Stimulated activated naive B cell treated with anti-CD40 and anti-IgM and Interleukin-4, amounts not matched to agents 10 μg/mL and 1 μg/mL and 100 μg/mL, for 72 hours (primary cell): Measurements from ENCODE around the gene ZNF516.

ENCODE experiments used
- ATAC-seq, 2 donors: fragments of 150-1000 bp; cut with Tn5 transposase; replicated peaks; 2 replicates each; pipeline ENCODE4 v1.10.0; 2021; ENCODE audit warnings: moderate library complexity in 1 of 2
- DNase-seq: peaks from one replicate; pipeline ENCODE4 v3.0.0; 2021
- H3K27ac Mint-ChIP-seq: one replicate; pipeline ENCODE4 v1.8.0; 2022; ENCODE audit warnings: mild to moderate bottlenecking, mixed read lengths
- H3K27me3 Mint-ChIP-seq, 2 donors: one replicate each; pipeline ENCODE4 v1.8.0; 2022; ENCODE audit warnings: mixed read lengths in 2 of 2
- H3K36me3 Mint-ChIP-seq, 2 donors: one replicate each; pipeline ENCODE4 v1.8.0; 2022; ENCODE audit warnings: mixed read lengths in 2 of 2, mild to moderate bottlenecking in 1 of 2
- H3K4me1 Mint-ChIP-seq, 2 donors: one replicate each; pipeline ENCODE4 v1.8.0; 2022; ENCODE audit warnings: mixed read lengths in 2 of 2, mild to moderate bottlenecking in 1 of 2
- H3K4me3 Mint-ChIP-seq, 2 donors: one replicate each; pipeline ENCODE4 v1.8.0; 2022; ENCODE audit warnings: mild to moderate bottlenecking in 2 of 2, mixed read lengths in 2 of 2, moderate library complexity in 1 of 2
- H3K9me3 Mint-ChIP-seq, 2 donors: one replicate each; pipeline ENCODE4 v1.8.0; 2022; ENCODE audit warnings: mixed read lengths in 2 of 2, mild to moderate bottlenecking in 1 of 2

ZNF516 gene

GRCh38 chr18:76377359-76377756 lies 117.7 kb downstream of the ZNF516 start:
- Mint-ChIP-seq H3K4me1 (peaks cover 24 to 35% of the 10 kb centered on the region in 2 donors), H3K27ac (no peak overlapping the region)

GRCh38 chr18:76376668-76377358 lies 118.2 kb downstream of the ZNF516 start:
- no peaks in the 10 kb centered on the region for H3K27me3 Mint-ChIP-seq
- peaks cover 43 to 47% of the 10 kb centered on the region in 2 donors for H3K36me3 Mint-ChIP-seq
- no peak for DNase-seq
- no peaks in the 10 kb centered on the region for H3K9me3 Mint-ChIP-seq
- peaks cover 24 to 34% of the 10 kb centered on the region in 2 donors for H3K4me1 Mint-ChIP-seq
- no peak overlapping the region for H3K27ac Mint-ChIP-seq
- no peak for ATAC-seq
- H3K4me3 Mint-ChIP-seq: no peak overlapping the region

More at GRCh38 chr18:76377359-76377756, 117.7 kb downstream of the ZNF516 start:
- DNase-seq (no peak), ATAC-seq (no peak)
- Mint-ChIP-seq H3K36me3 (peaks cover 41 to 47% of the 10 kb centered on the region in 2 donors), H3K9me3 (no peaks in the 10 kb centered on the region), H3K27me3 (no peaks in the 10 kb centered on the region), H3K4me3 (no peak overlapping the region)

- ATAC-seq (no peak), DNase-seq (no peak)
- no peaks in the 10 kb centered on the region for H3K27me3 Mint-ChIP-seq
- H3K9me3 Mint-ChIP-seq: no peaks in the 10 kb centered on the region
- peaks cover 24 to 34% of the 10 kb centered on the region in 2 donors for H3K4me1 Mint-ChIP-seq
- H3K27ac Mint-ChIP-seq: no peak overlapping the region
- no peak overlapping the region for H3K4me3 Mint-ChIP-seq
- H3K36me3 Mint-ChIP-seq: peaks cover 49 to 52% of the 10 kb centered on the region in 2 donors
These were observed 118.8 kb downstream of the ZNF516 start for GRCh38 chr18:76376225-76376624.

DNA sequence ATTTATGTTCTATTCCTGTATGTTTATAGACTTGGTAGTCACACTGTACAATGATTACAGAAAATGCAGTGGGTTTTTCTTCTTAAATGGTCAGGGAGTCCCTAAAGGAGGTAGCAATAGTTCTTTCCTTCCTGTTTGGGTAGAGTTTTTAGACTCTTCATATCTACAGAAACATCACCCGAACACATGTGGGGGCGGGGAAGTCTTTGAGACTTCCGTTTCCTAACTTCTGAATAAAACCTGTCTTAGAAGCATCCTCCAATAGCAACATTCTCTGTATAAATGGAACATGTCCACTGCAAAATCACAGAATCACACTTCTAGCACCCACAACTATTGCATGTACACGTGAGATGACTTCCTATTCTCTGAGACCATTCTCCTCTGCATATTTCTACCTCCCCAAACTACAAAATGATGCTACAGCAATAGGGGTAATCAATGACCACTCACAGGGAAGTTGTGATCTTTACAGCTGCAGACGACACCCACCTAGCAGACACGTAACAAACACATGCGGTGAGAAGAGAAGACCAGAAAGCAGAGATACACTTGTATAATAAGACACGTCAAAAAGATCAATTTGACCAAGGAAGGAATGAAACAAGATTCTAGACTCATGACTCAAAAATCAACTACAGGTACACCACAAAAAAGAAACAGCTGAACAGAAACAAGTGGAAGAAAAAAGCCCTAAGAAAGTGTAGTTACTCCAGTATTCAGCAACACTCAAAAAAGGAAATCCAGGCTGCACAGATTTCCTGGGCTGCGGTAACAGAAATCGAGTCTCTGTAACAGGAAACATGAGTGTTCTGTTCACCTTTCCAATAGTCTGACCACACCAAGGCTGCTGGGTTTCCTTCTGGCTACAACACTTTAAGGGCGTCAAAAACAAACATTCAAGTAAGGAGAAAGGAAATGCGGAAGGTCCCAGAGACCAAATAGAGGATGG lies 120.4 kb downstream of the ZNF516 start:
- peak overlapping the region; percentile 31 for H3K27ac Mint-ChIP-seq
- DNase-seq (no peak), ATAC-seq (peak; percentile 49 to 65)
- no peaks in the 10 kb centered on the region for H3K9me3 Mint-ChIP-seq
- peak overlapping the region in 1 of 2 donors; percentile 15 for H3K4me3 Mint-ChIP-seq
- H3K36me3 Mint-ChIP-seq: peaks cover 49 to 52% of the 10 kb centered on the region in 2 donors
- H3K4me1 Mint-ChIP-seq: peaks cover 24 to 34% of the 10 kb centered on the region in 2 donors
- no peaks in the 10 kb centered on the region for H3K27me3 Mint-ChIP-seq

DNA sequence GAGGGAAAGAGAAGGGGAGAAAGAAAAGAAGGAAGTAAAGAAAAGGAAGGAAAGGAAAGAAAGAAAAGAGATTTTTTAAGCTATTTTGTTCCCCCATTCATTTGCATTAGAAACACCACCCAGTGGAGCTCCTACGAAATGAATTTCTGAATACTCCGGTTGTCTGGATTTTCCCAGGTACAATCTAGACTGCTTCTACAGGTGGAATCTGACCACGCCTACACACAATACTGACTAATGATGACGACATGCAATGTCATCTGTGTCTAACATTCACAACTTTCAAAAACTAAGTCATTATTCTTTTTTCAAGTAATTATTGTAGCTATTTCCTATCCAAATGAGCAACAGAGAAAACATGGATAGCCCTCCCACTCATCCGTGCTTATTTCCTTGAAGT lies 121.7 kb downstream of the ZNF516 start:
- Mint-ChIP-seq H3K27me3 (no peaks in the 10 kb centered on the region), H3K27ac (no peak overlapping the region), H3K4me1 (peaks cover 26 to 34% of the 10 kb centered on the region in 2 donors), H3K36me3 (peaks cover 51 to 53% of the 10 kb centered on the region in 2 donors), H3K4me3 (no peak overlapping the region), H3K9me3 (no peaks in the 10 kb centered on the region)
- DNase-seq (no peak), ATAC-seq (no peak)

- no peak overlapping the region for H3K4me3 Mint-ChIP-seq
- no peaks in the 10 kb centered on the region for H3K27me3 Mint-ChIP-seq
- H3K4me1 Mint-ChIP-seq: peaks cover 23 to 29% of the 10 kb centered on the region in 2 donors
- ATAC-seq (no peak), DNase-seq (no peak)
- H3K27ac Mint-ChIP-seq: no peak overlapping the region
- peaks cover 46 to 51% of the 10 kb centered on the region in 2 donors for H3K36me3 Mint-ChIP-seq
- no peaks in the 10 kb centered on the region for H3K9me3 Mint-ChIP-seq
These were observed 123.5 kb downstream of the ZNF516 start for GRCh38 chr18:76371301-76372203.

DNA sequence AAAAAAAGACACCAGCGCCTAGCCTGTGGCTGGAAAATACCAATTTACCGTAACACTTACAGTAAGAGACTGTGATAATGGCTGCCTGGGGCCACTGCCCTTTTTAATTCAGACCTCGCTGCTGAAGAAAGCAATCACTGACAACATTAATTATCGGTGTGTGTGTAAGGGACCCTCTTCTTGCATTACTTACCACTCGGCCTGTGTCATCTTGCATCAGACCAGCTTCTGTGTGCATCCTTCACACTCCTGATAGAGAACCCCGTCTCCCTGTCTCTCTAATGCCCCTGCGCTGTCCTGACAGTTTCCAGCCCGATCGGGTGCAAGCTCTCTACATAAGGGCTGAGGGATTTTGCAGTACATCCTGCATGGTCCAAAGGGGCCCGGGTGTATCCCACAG lies 124.4 kb downstream of the ZNF516 start:
- DNase-seq (no peak), ATAC-seq (no peak)
- Mint-ChIP-seq H3K4me3 (no peak overlapping the region), H3K4me1 (peaks cover 22 to 23% of the 10 kb centered on the region in 2 donors), H3K27ac (no peak overlapping the region), H3K27me3 (no peaks in the 10 kb centered on the region), H3K36me3 (peaks cover 46 to 51% of the 10 kb centered on the region in 2 donors), H3K9me3 (no peaks in the 10 kb centered on the region)

GRCh38 chr18:76370201-76370600 lies 124.8 kb downstream of the ZNF516 start:
- H3K36me3 Mint-ChIP-seq: peaks cover 44 to 49% of the 10 kb centered on the region in 2 donors
- DNase-seq (no peak), ATAC-seq (no peak)
- no peaks in the 10 kb centered on the region for H3K9me3 Mint-ChIP-seq
- no peak overlapping the region for H3K4me3 Mint-ChIP-seq
- H3K4me1 Mint-ChIP-seq: peaks cover 17 to 21% of the 10 kb centered on the region in 2 donors
- no peak overlapping the region for H3K27ac Mint-ChIP-seq
- no peaks in the 10 kb centered on the region for H3K27me3 Mint-ChIP-seq

DNA sequence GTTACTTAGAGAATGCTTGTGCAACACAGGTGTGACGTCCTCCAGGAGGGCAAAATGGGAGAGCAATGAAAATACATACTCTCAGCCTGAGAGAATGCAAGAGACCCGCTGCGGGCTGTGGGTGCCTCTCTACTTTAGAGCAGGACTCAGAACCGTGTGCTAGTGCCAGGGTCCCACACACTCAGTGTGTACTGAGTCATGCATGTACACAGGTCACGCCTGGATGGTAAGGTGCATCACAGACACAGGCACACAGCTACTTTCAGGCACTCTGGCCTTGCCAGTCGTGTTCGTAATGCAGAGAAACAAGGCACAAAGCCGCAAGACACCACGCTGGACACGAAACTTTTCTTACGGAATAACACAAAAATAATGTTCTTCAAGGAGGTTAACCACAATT lies 125.3 kb downstream of the ZNF516 start:
- peaks cover 41 to 45% of the 10 kb centered on the region in 2 donors for H3K36me3 Mint-ChIP-seq
- no peak for ATAC-seq
- H3K27ac Mint-ChIP-seq: peak overlapping the region; percentile 75
- no peak overlapping the region for H3K4me3 Mint-ChIP-seq
- no peaks in the 10 kb centered on the region for H3K9me3 Mint-ChIP-seq
- peaks cover 13 to 17% of the 10 kb centered on the region in 2 donors for H3K4me1 Mint-ChIP-seq
- no peaks in the 10 kb centered on the region for H3K27me3 Mint-ChIP-seq
- no peak for DNase-seq

- DNase-seq (no peak), ATAC-seq (no peak)
- Mint-ChIP-seq H3K36me3 (peaks cover 41 to 43% of the 10 kb centered on the region in 2 donors), H3K27me3 (no peaks in the 10 kb centered on the region), H3K4me3 (no peak overlapping the region), H3K9me3 (no peaks in the 10 kb centered on the region), H3K4me1 (peaks cover 9 to 15% of the 10 kb centered on the region in 2 donors), H3K27ac (no peak overlapping the region)
These were observed 126.1 kb downstream of the ZNF516 start for GRCh38 chr18:76368976-76369375.

- no peak overlapping the region for H3K27ac Mint-ChIP-seq
- DNase-seq: no peak
These were observed 126.8 kb downstream of the ZNF516 start for GRCh38 chr18:76368271-76368670.

DNA sequence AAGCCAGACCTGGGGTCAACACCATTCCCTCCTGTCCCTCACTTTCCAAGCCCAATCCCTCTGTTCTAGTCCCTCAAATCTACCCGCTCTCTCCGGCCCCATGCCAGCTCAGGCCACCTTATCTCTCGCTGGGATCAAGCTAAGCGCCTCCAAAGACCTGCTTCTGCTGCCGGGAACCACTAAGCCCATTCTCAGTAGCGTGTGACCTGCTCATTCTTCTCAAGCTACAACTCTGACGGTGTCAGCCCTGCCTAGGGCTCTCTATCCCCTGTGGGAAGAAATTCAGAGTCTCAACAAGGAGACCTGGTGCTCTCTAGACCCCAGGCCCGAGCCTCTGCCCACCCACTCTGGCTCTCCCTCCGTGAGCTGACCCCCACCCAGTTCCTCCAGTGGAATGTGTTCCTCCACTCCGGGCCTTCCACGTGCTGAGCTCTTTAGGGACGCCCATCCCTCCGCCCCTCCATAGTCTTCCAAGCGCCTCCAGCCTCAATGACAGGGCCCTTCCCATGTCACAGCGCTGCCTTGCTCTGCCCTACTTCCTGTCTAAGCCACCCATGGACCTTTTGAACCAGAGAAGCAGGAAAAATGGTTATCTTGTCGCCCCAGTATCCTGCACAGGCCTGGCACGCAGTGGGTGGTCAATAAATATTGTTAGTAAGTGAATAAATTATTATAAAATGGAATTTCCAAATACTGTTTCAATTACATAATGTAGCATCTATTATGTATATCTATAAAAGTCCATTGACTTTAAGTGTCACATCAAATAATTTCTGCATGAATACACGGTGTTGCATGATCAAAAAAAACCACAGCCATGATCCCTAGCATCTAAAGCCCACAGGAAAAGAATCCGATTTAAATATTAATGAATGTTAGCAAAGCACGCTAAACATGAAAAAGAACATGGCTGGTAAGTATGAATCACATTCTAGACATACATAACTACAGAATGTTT lies 127.6 kb downstream of the ZNF516 start:
- Mint-ChIP-seq H3K27ac (no peak overlapping the region), H3K9me3 (no peaks in the 10 kb centered on the region), H3K4me3 (no peak overlapping the region), H3K4me1 (peaks cover 10 to 19% of the 10 kb centered on the region in 2 donors), H3K36me3 (peaks cover 47 to 55% of the 10 kb centered on the region in 2 donors), H3K27me3 (no peaks in the 10 kb centered on the region)
- ATAC-seq: no peak
- no peak for DNase-seq

More at GRCh38 chr18:76368271-76368670, 126.8 kb downstream of the ZNF516 start:
- H3K4me1 Mint-ChIP-seq: peaks cover 8 to 16% of the 10 kb centered on the region in 2 donors
- no peaks in the 10 kb centered on the region for H3K9me3 Mint-ChIP-seq
- H3K27me3 Mint-ChIP-seq: no peaks in the 10 kb centered on the region
- no peak for ATAC-seq
- no peak overlapping the region for H3K4me3 Mint-ChIP-seq
- H3K36me3 Mint-ChIP-seq: peaks cover 44 to 50% of the 10 kb centered on the region in 2 donors

DNA sequence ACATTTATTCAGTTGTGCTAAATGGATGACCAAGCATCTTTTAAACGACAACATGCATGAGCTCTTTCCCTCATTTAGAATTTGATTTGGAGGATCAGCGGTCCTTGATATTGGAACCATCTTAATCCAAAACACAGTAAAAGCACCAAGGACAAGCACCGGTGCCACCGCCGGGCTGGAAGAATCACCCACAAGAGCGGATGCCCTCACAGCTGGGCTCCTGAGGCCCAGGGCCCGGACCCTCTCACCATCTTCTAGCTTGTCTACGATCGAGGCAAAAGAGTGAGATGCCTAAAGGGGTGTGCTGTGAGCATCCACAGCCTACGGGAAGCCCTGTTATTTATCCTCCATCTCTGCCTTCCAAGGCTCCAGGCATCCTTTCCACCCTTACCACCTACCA lies 129.5 kb downstream of the ZNF516 start:
- H3K36me3 Mint-ChIP-seq: peaks cover 46% of the 10 kb centered on the region in 2 donors
- H3K9me3 Mint-ChIP-seq: no peaks in the 10 kb centered on the region
- H3K27ac Mint-ChIP-seq: peak overlapping the region; percentile 16
- DNase-seq (no peak), ATAC-seq (no peak)
- H3K4me3 Mint-ChIP-seq: no peak overlapping the region
- no peaks in the 10 kb centered on the region for H3K27me3 Mint-ChIP-seq
- peaks cover 10 to 19% of the 10 kb centered on the region in 2 donors for H3K4me1 Mint-ChIP-seq
